Superior temporal gyrus (tissue), 1 donor: ENCODE measurements around the gene WDFY4.

Source experiments
- DNase-seq: peaks from one replicate; pipeline ENCODE4 v3.0.0-alpha.2; 2016; ENCODE audit errors: extremely low spot score

Gene WDFY4

DNA sequence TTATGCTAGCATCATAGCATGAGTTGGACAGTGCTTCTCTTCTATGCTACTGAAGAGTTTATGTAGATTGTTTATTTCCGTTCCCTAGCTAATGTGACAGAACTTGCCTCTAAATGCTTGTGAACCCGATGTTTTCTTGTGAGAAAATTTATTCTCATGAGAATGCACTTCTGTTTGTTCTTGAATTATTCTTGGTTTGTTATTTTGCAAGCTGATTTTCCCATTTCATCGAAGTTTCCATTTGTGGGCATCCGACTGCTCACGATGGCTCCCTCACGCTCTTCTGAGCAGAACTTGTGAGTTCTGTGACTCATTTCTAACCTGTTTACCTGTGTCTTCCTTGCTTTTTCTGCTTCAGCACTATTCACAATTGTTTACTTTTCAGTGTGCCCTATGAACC, 59.9 kb downstream of the WDFY4 start:
- DNase-seq, result no peak

DNA sequence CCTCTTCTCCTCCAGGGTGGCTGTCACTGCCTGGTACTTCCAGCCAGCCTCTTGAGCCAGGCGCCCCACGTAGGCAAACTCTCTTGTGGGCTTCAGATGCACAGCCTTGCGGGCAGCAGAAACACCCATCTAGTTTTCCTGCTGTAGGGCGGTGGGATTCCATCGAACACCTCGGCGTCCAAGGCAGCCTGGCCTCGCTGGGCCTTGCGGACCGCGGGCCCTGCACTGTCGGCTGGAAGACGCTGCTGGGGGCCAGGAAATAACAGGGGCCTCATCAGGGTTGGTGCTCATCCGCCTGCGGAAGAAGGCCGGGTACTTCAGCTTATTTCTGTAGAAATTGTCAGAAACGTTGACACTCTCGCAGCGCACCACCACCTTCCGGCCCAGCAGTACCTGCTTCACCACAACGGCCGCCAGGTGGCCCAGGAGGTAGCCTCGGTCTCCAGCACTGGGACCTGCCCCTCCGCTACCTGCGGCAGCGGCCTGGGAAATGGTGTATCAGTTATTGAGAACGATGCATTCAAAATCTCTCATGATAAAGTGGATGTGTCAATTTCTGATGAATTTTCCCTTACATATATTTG, 61.1 kb downstream of the WDFY4 start:
- no peak for DNase-seq

DNA sequence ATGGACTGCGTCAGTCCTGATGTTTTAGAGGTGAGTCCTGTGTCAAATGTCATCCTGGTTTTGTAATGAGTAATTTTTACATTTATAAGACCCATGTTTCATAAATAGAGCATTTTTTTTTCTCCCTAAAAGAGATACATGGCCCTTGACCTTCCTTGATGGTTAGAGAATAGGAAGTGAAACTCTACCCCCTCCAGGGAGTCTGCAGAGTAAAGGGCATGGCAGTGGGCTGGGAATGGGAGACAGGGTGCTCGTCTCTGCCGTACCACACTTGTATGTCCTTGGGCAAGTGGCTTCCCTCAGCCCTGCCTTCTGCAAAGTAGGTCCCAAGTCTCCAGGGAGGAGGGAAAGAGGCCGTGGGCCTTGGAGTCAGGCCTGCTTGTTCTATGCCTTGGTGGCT, 63.9 kb downstream of the WDFY4 start:
- DNase-seq, result no peak

DNA sequence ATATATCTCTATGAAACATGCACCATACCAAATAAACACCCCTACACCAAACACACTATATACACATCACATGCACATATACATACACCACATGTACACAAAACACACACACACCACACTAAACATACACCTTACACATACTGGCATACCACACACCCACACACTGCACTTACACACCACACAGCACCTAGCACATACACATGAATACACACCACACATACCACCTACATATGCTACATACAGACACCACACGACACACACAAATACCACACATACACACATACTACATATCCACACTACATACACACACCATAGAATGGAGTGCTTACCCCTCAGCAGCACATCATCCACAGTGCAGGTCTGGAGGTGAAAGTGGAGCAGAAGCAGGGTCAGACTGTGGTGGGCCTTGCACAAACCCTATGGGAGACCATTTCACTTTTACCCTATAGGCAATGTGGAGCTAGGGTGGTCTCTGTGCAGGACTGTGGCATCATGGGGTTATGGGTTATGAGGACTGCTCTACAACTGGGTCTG, 64.6 kb downstream of the WDFY4 start:
- DNase-seq, result no peak

DNA sequence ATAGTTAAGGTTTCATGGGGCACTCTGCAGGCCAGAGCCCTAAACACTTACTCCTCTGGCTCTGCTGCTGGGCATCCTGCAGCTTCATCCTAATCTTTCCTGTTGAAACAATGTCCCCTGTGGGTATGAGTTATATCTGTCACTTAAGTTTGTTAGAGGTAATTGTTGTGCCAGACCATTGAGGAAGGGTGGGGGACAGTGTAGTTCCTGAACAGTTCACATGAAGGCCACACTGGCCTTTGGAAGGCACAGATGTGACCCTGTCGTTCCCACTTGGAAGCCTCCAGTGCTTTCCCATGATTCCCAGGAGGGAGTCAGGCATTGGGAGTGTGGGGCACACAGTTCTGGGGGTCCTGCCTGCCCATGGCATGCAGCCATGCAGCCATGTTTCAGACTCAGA, 65.3 kb downstream of the WDFY4 start:
- DNase-seq, result no peak

- DNase-seq, result no peak
These were observed 66.3 kb downstream of the WDFY4 start for GRCh38 chr10:48750991-48751390.

DNA sequence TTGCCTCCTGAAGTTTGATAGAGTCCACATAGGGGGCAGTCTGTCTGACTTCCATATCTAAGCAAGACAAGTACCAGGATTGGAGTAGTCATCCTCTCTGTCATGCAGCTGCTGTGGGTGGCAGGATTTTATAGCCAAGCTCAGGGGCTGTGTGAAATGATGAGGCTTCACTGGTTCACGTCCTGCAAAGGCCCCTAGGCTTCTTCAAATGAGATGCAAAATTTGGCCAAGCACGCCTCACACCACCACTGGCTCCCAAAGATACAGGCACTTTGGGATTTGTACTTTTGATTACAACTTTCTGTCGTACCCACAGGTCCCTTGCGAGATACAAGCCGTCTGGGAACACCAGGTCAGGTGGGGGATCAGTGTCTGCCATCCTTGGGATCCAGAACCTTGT, 67.1 kb downstream of the WDFY4 start:
- DNase-seq, result no peak

GRCh38 chr10:48758411-48758810, 73.7 kb downstream of the WDFY4 start:
- DNase-seq, result no peak

- no peak for DNase-seq
These were observed 74.6 kb downstream of the WDFY4 start for GRCh38 chr10:48759113-48759901.

DNA sequence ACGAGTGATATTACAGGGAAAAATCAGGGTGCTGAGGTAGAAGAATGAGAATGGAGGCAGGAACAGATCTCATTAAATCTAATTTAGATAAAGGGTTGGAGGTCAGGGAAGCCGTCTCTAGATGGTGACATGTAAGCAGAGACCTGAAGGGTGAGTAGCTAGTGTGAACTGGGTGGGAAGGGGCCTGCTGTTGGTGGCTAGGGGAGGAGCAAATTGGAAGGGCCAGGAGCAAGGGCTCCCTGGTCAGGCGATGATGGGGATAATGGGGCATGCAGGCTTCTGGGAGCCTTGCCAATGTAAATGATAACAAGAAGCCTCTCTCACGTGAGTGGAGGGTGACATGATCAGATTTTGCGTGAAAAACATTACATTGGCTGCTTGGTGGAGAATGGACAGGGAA, 76.3 kb downstream of the WDFY4 start:
- DNase-seq, result no peak

DNA sequence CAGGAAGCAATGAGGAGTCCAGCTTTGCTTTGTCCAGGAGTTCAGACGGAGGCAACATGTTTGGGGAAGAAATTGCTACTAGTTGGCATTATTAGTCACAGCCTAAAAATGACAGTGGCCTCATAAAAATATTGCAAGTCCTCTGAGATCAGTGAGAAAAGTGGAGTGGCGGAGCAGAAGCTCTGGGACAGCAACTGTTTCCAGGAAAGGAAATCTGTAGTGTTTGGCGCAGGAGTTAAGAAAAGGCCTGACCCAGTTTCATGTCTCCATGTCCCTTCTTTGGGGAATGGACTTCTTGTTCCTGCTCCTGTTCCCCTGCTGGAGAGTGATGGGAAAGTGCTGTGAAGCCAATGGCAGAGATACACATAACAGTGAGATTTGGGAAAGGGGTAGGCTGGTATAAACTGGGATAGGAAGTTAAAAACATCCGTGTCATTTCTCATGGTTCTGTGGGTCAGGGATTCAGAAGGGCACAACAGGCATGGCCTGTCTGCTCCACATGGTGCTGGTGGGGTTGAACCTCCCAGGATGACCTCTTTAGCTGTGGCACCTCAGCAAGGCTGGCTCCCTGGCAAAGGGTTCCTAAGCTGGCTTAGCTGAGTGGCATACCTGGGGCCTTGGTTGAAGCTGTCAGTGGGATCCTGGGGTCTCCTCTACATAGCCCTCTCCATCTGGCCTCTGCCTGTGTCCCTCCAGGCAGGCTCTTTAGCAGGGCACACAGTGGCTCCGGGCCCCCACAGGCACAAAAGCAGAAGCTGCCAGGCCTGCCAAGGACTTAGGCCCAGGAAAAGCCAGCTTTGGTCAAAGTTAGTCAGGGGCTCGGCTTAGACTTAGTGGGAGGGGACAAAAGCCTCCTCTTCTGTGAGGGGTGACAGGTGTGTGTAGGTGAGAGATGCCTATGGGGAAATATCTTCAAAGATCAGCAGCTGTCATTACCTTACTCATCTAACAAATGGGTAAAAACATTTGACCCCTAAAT, 77.7 kb downstream of the WDFY4 start:
- no peak for DNase-seq

GRCh38 chr10:48763403-48763965, 78.8 kb downstream of the WDFY4 start:
- DNase-seq, result no peak

DNA sequence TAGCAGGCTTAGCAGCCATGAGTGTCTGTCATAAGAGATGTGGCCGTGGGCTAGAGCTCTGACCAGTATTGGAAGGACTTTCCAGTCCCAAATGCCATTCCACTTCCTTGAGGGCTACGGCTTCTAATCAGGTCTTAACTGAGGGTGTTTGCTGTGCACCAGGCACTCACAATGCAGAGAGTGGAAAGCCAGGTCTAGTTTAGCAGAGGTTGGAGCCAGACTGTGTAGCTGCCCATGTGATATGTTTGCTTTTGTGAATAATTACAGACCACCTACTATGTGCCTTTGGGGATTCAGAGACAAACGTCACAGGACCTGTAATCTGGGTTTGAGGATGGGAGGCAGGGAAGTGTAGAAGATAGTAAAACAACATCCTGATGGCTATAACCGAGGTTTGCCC, 79.8 kb downstream of the WDFY4 start:
- no peak for DNase-seq

GRCh38 chr10:48765039-48765438, 80.4 kb downstream of the WDFY4 start:
- no peak for DNase-seq

- no peak for DNase-seq
These were observed 80.9 kb downstream of the WDFY4 start for GRCh38 chr10:48765527-48765926.

DNA sequence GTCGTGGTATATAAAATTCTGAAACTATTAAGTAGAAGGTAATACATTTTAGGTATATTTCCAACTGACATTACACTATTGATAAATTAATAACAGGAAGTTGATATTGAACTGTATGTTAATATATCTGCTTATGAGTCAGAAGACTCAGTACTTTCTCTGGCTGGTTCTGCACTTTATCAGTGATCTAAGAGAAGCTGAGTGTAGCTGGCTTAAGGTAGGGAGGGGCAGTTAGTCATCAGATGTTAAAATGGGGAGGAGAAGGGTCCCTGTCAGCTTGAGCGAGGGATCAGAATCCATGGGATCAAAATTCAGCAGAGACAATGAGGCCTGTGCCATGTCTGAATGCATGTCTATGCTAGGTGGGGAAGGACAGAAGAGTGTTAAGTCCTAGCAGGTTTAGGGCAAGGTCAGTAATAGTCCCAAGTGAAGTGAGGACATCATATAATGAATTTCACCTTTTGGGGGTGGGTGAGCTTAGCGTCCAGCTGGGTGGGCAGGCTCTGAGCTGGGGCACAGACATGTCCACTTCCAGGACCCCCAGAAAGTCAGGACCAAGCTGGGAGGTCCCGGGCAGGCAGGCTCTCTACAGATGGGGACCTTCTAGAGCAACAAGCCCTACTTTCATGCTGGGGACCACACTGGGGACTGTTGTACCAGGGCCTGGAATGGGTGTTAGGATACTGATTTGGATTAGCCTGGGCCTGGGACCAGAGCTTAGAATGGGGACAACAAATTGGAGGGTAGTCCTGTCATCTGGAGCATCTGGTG, 82.9 kb downstream of the WDFY4 start:
- DNase-seq, result no peak

GRCh38 chr10:48768144-48768766, 83.6 kb downstream of the WDFY4 start:
- no peak for DNase-seq

DNA sequence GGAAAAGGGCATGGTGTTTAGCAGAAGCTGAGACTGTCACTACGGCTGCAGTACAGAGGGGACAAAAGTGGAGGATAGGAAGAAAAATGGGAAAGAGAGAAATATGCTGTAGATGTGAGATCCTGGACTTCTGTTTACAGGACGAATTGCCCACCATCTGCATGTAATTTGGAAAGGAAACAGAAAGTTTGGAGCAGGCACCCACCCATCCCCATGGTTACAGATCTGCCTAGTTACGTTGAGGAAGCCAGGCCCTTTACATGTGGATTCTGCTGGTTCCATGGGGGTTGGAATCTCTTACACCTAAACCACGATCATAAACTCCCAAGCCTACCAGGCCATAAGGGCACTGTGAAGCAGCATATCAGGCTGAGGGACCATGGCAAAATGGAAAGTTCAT, 84.3 kb downstream of the WDFY4 start:
- DNase-seq, result no peak

- no peak for DNase-seq
These were observed 85.2 kb downstream of the WDFY4 start for GRCh38 chr10:48769706-48770435.

GRCh38 chr10:48770561-48771089, 86.0 kb downstream of the WDFY4 start:
- no peak for DNase-seq
